Activated CD4-positive, alpha-beta T cell treated with anti-CD3 and anti-CD28 coated beads for 1 hour (primary cell): ENCODE data around the gene KAT2B.

ENCODE experiments used
- DNase-seq: peaks from one replicate; pipeline ENCODE4 v3.0.0-alpha.2; 2020

KAT2B gene

DNA sequence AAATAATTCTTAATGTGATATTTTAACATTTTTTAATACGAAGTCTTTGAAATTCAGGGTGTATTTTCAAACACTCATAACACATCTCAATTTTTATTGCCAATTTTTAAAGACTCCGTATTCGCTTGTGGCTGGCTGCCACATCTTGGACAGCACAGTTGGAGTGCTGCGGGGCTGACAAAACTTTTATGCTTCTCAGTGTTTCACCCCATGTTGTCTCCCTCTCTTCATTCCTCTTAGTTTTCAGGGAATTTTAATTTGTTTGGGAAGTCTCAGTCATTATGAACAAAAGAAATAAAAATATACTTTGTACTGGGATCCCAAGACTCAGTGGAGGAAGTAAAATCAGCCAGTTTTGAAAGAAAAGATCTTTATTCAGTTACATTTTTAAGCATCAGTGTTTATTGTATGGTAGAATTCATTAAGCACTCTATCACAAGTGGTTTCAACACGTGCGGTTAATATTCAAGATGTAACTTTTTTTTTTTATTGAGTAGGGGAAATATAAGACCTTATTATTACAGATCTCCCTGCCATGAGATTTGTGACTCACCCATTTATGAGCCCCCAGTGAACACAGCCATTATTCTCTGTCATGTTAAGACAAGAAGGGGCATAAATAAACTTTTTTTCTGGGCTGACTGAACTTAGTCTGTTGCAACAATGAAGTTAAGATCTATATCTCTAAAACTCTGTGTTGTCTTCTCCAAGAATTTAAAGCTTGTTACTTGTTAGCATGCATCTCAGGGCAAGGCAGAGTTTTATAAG is 26.8 kb downstream of the KAT2B start:
- DNase-seq = no peak

DNA sequence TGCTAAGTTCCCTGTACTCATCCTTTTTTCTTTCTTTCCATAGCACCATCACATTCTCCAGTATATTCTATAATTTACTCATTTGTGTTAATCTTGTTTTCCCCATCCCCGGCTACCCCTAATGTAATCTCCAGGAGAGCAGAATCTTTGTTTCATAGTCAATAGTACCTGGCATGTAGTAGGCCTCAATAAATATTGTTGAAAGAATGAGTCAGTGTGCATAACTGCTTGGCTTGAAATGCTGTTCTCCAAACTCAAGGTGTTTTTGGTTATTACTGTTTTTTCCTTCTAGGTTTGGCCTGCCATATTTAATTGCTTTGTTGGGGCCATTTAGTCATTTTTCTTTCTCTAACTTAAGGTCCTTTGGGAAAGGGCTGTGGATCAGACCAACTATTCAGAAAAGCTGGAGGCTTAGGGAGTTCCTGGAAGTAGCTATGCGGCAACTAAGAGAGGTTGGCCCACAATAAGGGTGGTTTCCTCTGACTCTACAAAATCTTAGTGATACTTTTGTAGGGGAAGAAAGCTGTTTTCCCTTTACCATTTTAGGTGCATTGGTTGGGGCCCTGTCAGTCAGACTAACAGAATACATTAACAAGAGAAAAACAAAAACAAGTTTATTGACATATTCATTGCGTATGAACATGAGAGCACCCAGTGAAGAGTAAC is 28.4 kb downstream of the KAT2B start:
- no peak for DNase-seq

- no peak for DNase-seq
These were observed 28.9 kb downstream of the KAT2B start for GRCh38 chr3:20069178-20069532.

- DNase-seq = no peak
These were observed 30.9 kb downstream of the KAT2B start for GRCh38 chr3:20071175-20071574.

DNA sequence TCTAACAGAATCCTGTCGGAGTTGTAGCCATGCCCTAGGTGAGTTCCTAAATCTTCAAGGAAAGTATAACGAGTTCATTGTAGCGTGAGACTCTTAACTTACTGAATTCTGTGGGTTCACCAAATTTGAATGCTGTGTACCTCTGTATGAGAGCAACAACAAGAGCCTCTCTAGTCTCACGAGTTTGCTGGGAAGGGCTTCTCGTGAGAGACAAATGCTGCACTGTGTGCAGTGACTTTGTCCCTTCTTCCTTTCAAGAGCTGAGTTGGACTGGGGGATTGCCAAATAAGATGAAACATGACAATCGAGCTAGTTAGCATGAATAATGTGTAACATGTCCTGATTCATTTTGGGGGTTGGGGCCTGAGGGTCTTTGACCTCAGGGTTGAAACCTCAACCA is 32.2 kb downstream of the KAT2B start:
- DNase-seq = no peak

DNA sequence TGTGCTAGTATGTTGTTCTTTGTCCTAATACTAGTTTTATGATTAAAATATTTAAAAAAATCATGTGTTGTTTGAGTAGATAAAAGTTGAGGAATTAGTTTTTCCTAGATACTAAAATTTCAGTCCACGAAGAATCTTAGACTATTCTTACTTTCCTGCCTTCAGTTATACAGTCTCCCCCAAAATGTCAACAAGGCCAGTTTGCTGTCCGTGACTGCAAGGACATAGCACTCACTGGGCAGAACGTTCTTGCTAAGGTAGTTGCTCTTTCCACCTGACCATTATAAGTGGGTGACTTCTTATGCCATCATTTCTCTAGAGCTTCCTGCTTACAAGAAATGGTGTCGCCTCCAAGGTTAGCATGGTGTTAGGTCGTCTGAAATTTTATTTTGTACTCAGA is 32.8 kb downstream of the KAT2B start:
- DNase-seq = no peak

GRCh38 chr3:20073683-20074082 is 33.4 kb downstream of the KAT2B start:
- DNase-seq = no peak

DNA sequence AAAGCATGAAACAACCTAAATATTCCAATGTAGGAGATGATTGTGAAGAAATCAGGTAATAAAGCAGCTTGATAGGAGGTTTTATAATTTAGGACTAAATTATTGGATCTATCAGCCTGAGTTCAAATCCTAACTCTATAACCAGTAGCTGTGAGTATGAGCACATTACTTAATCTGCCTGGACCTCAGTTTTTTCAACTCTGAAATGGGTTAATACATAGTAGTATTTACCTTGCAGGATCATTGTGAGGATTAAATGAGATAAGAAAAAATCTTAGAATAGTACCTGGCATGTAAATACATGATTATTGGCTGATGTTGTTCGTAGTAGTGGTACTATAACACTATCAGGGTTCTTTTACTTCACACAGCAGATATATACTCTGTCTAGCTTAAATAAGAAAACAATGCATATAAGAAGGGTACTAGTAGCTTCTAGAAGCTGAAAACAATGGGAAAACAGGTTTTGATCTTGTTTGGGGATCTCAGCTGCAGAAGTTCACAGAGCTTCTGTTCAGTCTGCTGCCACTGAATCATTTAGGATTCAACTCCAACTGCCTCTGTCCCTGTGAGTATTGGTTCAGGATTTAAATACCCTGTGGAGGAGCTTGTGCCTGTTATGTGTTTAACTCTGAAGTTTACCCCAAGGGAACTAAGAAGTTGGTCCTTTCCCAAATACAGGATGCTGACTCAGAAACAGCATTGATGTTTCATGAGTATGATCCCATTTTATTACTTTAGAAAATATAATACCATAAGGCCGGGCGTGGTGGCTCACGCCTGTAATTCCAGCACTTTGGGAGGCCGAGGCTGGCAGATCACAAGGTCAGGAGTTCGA is 34.2 kb downstream of the KAT2B start:
- no peak for DNase-seq

GRCh38 chr3:20075197-20075596 is 35.0 kb downstream of the KAT2B start:
- DNase-seq = no peak

GRCh38 chr3:20076296-20076997 is 36.2 kb downstream of the KAT2B start:
- no peak for DNase-seq

DNA sequence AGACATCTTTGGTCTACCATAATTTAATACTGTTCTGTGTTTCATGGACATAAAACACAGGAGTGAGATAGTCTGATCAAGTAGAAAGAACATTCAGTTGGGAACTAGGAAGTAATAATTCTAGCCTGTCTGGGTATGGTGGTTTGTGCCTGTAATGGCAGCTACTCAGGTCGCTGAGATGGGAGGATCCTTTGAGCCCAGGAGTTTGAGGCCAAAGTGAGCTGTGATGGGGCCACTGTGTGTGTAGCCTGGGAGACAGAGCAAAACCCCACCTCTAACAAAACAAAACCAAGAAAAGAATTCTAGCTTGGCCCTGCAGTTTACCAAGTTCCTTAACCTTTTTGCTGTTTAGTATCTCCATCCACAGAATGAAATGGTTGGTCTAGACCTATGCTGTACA is 36.8 kb downstream of the KAT2B start:
- no peak for DNase-seq

GRCh38 chr3:20078194-20078714 is 38.0 kb downstream of the KAT2B start:
- no peak for DNase-seq

- no peak for DNase-seq
These were observed 39.4 kb downstream of the KAT2B start for GRCh38 chr3:20079621-20080020.

DNA sequence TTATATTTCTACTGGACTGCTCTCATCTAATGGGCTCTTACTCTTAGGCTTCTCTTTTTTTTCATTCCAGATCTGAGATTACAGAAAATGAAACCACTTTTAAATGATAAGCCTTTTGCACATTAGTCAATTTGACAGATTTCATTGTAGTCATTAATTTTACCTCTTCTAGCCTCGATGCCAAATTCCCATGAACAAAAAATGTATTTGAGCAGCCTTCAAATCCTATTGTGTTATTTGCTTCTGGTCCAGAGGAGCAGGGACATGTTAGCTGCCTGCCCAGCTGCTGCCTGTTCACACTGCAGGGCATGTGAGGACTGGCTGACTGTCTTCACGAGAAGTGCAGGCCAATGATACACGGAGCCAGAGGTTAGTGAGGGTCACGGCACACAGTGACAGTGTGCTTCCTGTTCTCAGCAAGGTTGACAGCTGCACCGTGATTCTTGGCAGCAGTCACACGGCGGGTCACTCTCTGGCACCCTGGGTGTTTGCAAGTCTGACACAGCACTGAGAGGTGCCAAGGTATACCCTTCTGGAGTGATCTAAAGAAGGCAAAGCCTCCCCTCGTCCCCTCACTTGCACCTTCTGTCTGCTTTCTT is 40.8 kb downstream of the KAT2B start:
- no peak for DNase-seq

GRCh38 chr3:20083253-20083652 is 43.0 kb downstream of the KAT2B start:
- no peak for DNase-seq

GRCh38 chr3:20083953-20084352 is 43.7 kb downstream of the KAT2B start:
- no peak for DNase-seq

DNA sequence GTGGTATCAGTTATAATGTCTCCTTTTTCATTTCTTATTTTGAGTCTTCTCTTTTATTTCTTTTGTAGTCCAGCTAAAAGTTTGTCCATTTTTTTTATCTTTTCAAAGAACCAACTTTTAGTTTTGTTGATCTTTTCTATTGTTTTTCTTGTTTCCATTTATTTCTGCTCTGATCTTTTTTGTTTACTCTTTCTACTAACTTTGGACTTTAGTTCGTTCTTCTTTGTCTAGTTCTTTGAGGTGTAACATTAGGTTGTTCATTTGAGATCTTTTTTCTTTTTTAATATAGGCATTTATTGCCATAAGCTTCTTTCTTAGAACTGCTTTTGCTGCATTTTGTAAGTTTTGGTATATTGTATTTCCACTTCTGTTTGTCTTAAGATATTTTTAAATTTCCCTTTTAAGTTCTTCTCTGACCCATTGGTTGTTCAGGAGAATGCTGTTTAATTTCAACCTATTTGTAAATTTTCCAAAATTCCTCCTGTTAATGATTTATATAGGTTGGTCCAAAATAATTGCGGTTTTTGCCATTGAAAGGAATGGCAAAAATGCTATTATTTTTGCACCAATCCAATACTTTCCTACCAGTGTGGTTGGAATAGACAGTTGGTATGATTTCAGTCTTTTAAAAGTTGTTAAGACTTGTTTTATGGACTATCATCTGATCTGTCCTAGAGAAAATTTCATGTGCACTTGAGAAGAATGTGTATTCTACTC is 51.2 kb downstream of the KAT2B start:
- DNase-seq = no peak

DNA sequence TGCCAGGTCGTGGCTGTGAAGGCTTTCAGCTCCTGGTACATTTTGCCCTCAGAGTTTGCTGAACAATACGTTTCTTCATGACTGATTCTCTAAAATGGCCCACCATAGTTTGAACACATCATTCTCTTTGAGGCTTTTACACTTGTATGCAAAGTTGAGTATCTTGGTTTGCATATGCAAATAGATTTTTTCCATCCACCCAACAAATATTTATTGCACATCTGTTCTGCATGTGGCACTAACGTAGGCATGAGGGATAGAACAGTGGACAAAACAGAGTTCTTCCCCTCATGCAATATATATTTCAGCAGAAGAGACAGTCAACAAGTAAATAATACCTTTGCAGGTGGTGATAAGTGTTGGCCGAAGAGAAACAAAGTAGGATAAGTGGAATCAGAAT is 55.2 kb downstream of the KAT2B start:
- DNase-seq = no peak

DNA sequence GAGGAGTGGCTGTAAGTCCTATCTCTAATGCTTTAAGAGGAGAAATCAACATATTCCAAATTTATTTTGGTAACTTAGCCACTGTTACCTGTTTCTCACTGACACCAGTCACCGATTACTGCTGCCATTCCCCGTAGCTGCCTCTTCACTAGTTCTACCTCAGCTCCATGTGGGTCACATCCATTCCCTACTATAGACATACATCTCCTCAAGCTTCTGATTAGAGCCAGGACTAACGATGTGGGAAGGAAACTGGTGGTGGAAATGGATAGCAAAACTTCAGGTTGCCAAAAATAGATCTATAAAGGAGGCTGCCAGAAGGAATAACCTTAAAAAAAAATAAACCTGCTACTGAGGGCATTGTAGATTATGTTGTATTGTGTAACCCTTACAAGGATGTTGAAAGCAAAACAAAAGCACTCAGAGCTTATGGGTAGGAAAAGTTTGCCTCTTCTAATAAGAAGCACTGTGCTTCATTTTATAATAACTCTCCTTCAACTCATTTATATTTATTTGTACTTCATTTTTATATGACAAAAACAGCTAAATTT is 56.0 kb downstream of the KAT2B start:
- no peak for DNase-seq

- DNase-seq = no peak
These were observed 56.8 kb downstream of the KAT2B start for GRCh38 chr3:20097015-20097414.

DNA sequence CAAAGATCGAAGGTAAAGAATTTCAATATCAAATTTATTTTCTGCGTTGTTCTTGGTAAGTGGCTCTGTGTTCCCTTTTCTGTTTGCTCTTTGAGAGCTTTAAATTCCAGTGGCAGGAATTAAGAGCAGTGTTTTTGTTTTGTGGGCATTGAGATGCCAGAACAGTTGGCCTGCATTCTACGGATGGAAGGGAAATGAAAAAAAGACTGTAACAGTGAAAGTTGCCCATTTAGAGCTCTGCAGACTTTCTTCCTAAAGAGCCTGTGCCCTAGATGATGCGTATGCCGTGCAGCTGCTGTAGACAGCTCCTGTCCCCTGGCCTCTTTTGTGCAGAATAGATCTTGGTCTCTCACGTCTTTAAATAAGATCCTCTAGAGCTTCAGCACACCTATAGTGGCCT is 58.8 kb downstream of the KAT2B start:
- DNase-seq = no peak

GRCh38 chr3:20100151-20100550 is 59.9 kb downstream of the KAT2B start:
- no peak for DNase-seq
